HG03521 (cell line): ENCODE data around the gene MIPEP.
"Not testable (repeated sequence)": the region's sequence is repeated elsewhere in the genome, so short reads cannot be mapped to it uniquely, and the experiment has no call there.

ENCODE experiments used
- ATAC-seq: cut with Tn5 transposase; IDR thresholded peaks from one replicate; pipeline ENCODE4 v1.9.1; 2021; ENCODE audit warnings: mild to moderate bottlenecking, moderate library complexity; ENCODE audit not compliant: unreplicated experiment

The MIPEP gene

GRCh38 chr13:23889615-23890607, 711 bp upstream of the MIPEP start:
- peak; percentile 11 for ATAC-seq

DNA sequence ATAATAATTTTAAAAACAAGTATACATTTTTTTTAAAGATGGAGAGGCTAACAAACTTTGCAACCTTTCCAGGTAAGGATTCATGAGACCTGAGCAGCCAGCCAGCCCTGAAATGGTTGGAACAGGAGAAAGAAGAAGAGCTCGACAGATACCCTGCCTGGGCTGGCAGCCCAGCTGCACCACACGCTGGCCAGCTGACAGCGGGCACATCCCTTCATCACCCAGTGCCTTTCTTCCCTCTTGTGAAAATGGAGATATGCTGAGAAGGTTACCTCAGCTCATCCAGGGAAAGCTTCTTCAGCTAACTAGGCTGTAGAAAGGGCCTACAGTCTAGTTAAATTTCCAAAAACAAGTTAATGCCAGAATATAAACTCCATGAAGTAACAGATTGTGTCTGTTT, 4.8 kb downstream of the MIPEP start:
- not testable (repeated sequence) for ATAC-seq

DNA sequence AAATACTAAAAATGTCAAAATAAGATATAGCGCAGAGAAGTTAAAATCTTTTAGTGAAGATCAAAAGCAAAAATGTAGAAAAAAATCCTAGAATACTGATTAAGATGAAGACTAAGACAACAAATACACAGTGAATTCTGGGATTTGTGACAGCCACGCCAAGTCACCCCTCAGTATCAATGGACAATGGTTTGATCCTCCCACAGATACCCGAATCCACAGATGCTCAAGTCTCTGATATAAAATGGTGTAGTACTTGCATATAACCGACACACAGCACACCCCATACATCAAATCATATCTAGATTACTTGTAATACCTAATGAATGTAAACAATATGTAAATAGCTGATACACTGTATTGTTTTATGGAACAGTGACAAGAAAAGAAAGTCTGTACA, 5.9 kb downstream of the MIPEP start:
- no peak for ATAC-seq

DNA sequence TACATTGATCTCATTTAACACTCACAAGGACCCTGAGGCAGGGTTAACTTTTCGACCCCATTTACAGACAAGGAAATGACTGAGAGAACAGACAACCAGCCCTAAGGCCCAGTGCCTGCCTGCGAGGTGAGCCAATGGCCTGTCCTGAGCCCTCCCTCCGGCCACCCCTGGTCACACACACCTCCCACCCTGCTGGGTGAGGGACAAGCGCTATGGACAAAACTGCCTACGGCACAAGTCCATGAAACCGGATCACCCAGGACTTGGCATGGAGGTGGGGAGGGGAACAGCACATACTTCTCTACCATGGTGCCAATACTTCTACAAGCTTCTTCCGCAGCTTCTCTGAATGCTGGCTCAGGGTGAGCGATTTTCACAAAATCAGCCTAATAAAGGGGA, 7.8 kb downstream of the MIPEP start:
- ATAC-seq: not testable (repeated sequence)

DNA sequence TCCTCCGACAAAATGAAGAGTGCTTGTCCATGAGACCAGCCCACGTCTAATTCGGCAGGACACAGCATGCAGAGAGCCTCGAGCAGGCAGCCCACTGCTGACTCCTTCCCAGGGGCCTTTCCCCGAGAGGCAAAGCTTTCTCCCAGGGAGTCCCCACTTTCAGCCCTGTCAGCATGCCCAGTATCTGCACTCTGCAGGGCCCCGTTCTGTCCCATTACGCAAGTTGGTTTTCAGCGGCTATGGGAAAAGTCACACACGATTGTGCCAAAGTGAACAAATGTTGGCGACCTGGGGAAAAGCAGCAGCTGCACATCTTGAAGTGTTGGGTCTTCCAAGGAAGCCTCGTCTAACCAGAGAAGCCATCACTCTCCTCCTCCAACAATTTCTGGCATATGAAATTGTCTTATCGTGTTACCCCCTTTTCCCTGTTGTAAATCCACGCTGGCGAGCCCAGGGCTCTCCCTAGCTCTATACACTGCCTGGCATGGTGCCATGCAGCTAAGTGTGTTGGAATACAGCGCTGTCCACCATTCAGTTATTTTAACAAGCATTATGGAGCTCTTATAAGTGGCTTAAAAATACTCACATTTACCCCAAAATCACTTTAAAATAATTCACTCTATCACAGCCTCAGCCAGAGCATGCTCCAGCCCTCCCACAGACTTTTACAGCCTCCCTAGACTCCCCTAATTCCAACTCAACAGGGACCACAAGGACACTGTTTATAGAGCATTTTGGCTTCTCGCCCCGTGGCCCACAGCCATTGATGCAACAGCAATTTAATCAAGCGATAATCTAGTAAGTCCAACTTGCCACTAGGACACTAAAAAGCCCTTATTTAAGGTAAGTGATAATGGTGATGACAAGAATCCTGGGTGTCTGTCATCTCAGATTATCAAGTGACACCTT, 8.5 kb downstream of the MIPEP start:
- not testable (repeated sequence) for ATAC-seq

GRCh38 chr13:23877286-23877685, 11.9 kb downstream of the MIPEP start:
- no peak for ATAC-seq

GRCh38 chr13:23876265-23876664, 12.9 kb downstream of the MIPEP start:
- no peak for ATAC-seq

- no peak for ATAC-seq
These were observed 17.5 kb downstream of the MIPEP start for GRCh38 chr13:23871616-23872220.

DNA sequence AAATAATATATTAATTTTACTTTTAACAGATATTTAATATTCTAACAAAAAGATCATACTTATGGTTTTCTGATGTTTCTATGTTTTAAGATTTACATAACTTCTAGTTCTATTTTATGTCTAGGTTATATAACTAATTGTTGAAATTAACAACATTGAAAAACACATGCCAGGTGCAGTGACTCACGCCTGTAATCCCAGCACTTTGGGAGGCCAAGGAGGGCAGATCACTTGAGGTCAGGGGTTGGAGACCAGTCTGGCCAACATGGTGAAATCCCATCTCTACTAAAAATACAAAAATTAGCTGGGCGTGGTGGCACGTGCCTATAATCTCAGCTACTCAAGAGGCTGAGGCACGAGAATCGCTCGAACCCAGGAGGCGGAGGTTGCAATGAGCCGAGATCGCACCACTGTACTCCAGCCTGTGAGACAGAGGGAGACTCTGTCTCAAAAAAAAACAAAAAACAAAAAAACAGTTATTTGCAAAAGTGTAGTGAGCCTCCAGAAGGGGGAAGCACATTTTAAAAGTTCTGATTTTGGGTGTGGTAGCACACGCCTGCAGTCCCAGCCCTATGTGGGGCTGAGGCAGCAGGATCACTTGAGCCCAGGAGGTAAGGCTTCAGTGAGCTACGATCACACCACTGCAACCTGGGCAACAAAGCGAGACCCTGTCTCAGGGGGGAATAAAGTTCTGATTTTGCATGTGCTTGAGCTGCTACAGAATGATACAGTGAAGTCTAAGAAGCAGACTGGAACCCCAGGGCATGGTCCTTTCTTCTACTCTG, 18.7 kb downstream of the MIPEP start:
- no peak for ATAC-seq

GRCh38 chr13:23868521-23868920, 20.7 kb downstream of the MIPEP start:
- ATAC-seq: no peak

DNA sequence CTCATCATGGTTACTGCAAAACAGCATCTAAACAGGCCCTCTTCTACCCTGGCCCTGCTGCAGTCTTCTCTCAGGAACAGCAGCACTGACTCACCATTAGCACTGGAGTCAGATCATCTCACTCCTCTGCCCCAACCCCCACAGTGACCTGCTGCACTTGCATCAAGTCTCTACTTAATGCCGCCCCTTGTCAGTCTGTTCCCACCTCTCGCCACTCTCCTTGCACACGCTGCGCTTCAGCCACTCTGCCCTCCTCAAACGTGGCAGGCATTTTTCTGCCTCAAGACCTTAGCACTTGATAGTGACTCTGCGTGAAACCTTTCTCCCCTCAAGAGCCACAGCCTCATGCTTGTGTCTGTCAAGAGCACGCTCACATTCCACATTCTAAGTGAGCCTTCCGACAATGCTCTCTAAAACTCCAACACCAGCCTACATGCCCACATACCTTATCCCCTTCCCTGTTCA, 22.1 kb downstream of the MIPEP start:
- no peak for ATAC-seq

GRCh38 chr13:23866420-23867026, 22.7 kb downstream of the MIPEP start:
- ATAC-seq: no peak

DNA sequence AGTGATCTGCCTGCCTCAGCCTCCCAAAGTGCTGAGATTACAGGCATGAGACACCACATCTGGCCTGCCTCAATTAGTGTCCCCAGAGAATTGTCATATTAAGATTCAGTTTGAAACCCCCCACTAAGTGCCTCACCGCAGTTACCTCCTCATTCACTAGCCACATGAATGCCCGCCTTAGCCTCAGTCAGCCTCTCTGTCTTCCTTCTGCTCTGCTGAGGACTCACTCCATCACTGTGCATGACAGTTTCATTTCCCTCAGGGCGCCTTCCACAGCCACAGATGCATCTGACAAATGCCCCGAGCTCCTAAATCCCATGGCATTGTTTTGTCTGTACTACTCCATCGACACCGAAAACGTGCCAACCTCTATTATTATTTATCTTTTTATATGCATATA, 23.3 kb downstream of the MIPEP start:
- no peak for ATAC-seq

DNA sequence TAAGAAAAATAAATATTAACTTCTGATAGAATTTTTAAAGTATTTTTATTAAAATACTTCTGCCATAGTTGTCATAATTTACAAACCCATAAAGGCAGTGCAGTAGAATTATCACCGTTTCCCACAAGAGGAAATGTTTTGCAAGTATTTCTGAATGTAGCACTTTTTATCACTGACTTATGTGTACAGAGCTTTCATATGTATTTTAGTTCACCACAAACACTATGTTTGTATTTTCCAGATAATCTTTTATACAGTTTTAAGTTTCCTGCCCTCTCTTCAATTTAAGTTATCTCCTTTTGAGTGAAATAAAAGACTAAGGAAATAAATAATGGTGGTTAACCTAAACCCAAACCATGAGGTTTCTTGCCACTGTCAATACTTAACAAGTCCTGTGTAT, 24.2 kb downstream of the MIPEP start:
- ATAC-seq: no peak

DNA sequence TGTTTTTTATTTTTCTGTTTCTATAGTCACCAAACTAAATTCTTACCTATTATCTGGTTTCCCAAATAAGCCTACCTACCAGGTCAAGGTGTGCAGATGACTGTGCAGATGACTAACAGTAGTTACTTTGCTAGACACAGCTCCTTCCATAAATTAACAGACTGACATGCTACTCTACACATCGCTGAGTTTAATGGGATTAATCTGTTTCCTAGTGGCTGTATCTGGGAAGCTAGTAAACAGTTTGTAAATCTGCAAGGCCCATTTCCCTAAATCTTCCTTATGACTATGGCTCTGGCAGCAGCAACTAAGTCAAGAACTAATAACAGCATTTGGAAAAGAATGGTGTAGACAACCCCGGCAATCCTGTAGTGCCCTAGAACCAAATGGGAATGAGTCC, 27.9 kb downstream of the MIPEP start:
- ATAC-seq: no peak

GRCh38 chr13:23859904-23860303, 29.3 kb downstream of the MIPEP start:
- no peak for ATAC-seq

- no peak for ATAC-seq
These were observed 29.7 kb downstream of the MIPEP start for GRCh38 chr13:23859455-23859854.

DNA sequence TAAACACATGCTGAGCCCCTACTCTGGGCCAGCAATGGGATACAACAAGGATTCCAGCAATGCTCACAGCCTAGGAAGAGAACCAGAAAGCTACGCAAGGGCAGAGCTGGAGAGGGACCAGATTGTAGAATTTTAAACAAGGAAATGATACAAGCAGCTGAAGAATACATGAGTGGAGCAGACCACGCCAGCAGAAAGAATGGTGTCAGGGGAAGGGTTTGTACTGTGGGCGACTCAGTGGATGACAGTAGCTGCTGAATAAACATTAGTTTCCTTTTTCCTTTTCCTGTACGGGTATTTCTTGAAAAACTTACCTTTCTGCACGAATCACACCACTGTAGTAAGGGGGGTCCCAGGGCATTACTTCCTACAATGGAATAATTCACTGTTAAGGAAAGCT, 30.7 kb downstream of the MIPEP start:
- ATAC-seq: no peak

- ATAC-seq: no peak
These were observed 33.0 kb downstream of the MIPEP start for GRCh38 chr13:23856008-23856750.
